GM12878 (cell line): ENCODE data around the gene RFXANK.
A peak's percentile ranks its signal among the peaks of the same experiment; 100 is the strongest.

ENCODE experiments used
- BACH1 ChIP-seq: fragments of 450-650 bp; IDR thresholded peaks from 2 replicates; pipeline ENCODE4 v1.6.1; 2017; ENCODE audit warnings: mild to moderate bottlenecking, borderline replicate concordance
- CBX5 ChIP-seq: sonication (generic); IDR thresholded peaks from 2 replicates; pipeline ENCODE4 v1.6.1; 2016; ENCODE audit warnings: low read depth, moderate library complexity, mild to moderate bottlenecking, inconsistent platforms
- NFYB ChIP-seq: IDR thresholded peaks from 2 replicates; pipeline ENCODE4 v1.6.1; 2011; ENCODE audit warnings: low read depth, mild to moderate bottlenecking, low read length, improper control_type of control experiment, moderate library complexity; ENCODE audit not compliant: insufficient read depth
- POLR2AphosphoS5 ChIP-seq: IDR thresholded peaks from 2 replicates; pipeline ENCODE4 v1.6.1; 2011; ENCODE audit warnings: mild to moderate bottlenecking, low read length, inconsistent platforms
- TF ChIP-seq, protein P1 (sequence below), 3 experiments: IDR thresholded peaks in 2 of 3; conservative IDR thresholded peaks in 1 of 3; 2 replicates each; pipeline ENCODE4 v1.5.1; 2011; ENCODE audit warnings: low read depth in 3 of 3, low read length in 3 of 3, mild to moderate bottlenecking in 3 of 3, control low read depth in 2 of 3, moderate library complexity in 2 of 3, inconsistent platforms in 1 of 3, mixed read lengths in 1 of 3; ENCODE audit not compliant: control insufficient read depth in 2 of 3, insufficient read depth in 1 of 3; ENCODE audit errors: extremely low read depth in 1 of 3
- TF ChIP-seq, protein P2 (sequence below): fragments of 450-650 bp; formaldehyde crosslinking; IDR thresholded peaks from 2 replicates; pipeline ENCODE4 v1.4.0; 2020; ENCODE audit warnings: mild to moderate bottlenecking, moderate library complexity
- TF ChIP-seq, protein P3 (sequence below): IDR thresholded peaks from 2 replicates; pipeline ENCODE4 v1.6.1; 2012; ENCODE audit warnings: mild to moderate bottlenecking, low read depth, low read length
- TF ChIP-seq, protein P4 (sequence below): IDR thresholded peaks from 2 replicates; pipeline ENCODE4 v1.6.1; 2011; ENCODE audit warnings: low read depth, mild to moderate bottlenecking, low read length, moderate library complexity, borderline replicate concordance; ENCODE audit errors: extremely low read depth
- TF ChIP-seq, protein P5 (sequence below): IDR thresholded peaks from 2 replicates; pipeline ENCODE4 v1.6.1; 2011; ENCODE audit warnings: borderline replicate concordance, low read depth, mild to moderate bottlenecking, moderate library complexity, mixed read lengths, low read length; ENCODE audit not compliant: insufficient read depth; ENCODE audit errors: extremely low read length

DNA sequence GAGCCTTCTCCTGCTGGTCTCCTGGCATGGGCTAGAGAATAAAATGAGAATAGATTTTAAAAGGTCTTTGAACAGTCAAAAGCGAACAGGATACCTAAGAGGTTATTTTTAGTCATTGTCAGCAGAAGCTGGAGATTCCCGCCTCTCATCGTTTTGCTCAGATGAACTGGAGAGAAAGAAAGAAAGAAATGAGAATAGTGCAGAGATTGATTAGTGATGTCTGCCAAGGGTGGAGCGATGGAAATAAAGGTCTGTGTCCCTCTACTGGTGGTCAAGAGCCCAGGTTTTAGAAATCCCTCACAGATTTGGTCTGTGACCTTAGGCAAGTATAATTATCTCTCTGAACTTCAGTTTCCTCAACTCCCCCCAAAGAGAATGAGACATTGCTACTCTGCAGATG lies 25.0 kb downstream of the RFXANK start:
- TF ChIP-seq, protein P1, sequence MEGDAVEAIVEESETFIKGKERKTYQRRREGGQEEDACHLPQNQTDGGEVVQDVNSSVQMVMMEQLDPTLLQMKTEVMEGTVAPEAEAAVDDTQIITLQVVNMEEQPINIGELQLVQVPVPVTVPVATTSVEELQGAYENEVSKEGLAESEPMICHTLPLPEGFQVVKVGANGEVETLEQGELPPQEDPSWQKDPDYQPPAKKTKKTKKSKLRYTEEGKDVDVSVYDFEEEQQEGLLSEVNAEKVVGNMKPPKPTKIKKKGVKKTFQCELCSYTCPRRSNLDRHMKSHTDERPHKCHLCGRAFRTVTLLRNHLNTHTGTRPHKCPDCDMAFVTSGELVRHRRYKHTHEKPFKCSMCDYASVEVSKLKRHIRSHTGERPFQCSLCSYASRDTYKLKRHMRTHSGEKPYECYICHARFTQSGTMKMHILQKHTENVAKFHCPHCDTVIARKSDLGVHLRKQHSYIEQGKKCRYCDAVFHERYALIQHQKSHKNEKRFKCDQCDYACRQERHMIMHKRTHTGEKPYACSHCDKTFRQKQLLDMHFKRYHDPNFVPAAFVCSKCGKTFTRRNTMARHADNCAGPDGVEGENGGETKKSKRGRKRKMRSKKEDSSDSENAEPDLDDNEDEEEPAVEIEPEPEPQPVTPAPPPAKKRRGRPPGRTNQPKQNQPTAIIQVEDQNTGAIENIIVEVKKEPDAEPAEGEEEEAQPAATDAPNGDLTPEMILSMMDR (IDR thresholded peaks at IDR 0.05 in 2 of 3, conservative IDR thresholded peaks at IDR 0.05 in 1 of 3; ENCODE audit: control insufficient read depth in 2 of 3, extremely low read depth in 1 of 3, insufficient read depth in 1 of 3, low read depth in 3 of 3, low read length in 3 of 3): no peak
- TF ChIP-seq BACH1: no peak
- TF ChIP-seq, protein P2, sequence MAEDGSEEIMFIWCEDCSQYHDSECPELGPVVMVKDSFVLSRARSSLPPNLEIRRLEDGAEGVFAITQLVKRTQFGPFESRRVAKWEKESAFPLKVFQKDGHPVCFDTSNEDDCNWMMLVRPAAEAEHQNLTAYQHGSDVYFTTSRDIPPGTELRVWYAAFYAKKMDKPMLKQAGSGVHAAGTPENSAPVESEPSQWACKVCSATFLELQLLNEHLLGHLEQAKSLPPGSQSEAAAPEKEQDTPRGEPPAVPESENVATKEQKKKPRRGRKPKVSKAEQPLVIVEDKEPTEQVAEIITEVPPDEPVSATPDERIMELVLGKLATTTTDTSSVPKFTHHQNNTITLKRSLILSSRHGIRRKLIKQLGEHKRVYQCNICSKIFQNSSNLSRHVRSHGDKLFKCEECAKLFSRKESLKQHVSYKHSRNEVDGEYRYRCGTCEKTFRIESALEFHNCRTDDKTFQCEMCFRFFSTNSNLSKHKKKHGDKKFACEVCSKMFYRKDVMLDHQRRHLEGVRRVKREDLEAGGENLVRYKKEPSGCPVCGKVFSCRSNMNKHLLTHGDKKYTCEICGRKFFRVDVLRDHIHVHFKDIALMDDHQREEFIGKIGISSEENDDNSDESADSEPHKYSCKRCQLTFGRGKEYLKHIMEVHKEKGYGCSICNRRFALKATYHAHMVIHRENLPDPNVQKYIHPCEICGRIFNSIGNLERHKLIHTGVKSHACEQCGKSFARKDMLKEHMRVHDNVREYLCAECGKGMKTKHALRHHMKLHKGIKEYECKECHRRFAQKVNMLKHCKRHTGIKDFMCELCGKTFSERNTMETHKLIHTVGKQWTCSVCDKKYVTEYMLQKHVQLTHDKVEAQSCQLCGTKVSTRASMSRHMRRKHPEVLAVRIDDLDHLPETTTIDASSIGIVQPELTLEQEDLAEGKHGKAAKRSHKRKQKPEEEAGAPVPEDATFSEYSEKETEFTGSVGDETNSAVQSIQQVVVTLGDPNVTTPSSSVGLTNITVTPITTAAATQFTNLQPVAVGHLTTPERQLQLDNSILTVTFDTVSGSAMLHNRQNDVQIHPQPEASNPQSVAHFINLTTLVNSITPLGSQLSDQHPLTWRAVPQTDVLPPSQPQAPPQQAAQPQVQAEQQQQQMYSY: no peak
- TF ChIP-seq, protein P3, sequence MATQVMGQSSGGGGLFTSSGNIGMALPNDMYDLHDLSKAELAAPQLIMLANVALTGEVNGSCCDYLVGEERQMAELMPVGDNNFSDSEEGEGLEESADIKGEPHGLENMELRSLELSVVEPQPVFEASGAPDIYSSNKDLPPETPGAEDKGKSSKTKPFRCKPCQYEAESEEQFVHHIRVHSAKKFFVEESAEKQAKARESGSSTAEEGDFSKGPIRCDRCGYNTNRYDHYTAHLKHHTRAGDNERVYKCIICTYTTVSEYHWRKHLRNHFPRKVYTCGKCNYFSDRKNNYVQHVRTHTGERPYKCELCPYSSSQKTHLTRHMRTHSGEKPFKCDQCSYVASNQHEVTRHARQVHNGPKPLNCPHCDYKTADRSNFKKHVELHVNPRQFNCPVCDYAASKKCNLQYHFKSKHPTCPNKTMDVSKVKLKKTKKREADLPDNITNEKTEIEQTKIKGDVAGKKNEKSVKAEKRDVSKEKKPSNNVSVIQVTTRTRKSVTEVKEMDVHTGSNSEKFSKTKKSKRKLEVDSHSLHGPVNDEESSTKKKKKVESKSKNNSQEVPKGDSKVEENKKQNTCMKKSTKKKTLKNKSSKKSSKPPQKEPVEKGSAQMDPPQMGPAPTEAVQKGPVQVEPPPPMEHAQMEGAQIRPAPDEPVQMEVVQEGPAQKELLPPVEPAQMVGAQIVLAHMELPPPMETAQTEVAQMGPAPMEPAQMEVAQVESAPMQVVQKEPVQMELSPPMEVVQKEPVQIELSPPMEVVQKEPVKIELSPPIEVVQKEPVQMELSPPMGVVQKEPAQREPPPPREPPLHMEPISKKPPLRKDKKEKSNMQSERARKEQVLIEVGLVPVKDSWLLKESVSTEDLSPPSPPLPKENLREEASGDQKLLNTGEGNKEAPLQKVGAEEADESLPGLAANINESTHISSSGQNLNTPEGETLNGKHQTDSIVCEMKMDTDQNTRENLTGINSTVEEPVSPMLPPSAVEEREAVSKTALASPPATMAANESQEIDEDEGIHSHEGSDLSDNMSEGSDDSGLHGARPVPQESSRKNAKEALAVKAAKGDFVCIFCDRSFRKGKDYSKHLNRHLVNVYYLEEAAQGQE: no peak
- TF ChIP-seq, protein P4, sequence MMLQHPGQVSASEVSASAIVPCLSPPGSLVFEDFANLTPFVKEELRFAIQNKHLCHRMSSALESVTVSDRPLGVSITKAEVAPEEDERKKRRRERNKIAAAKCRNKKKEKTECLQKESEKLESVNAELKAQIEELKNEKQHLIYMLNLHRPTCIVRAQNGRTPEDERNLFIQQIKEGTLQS: no peak
- TF ChIP-seq, protein P5, sequence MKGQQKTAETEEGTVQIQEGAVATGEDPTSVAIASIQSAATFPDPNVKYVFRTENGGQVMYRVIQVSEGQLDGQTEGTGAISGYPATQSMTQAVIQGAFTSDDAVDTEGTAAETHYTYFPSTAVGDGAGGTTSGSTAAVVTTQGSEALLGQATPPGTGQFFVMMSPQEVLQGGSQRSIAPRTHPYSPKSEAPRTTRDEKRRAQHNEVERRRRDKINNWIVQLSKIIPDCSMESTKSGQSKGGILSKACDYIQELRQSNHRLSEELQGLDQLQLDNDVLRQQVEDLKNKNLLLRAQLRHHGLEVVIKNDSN: no peak
- TF ChIP-seq NFYB: no peak
- TF ChIP-seq POLR2AphosphoS5: no peak
- 0 out of 2 replicates have a peak, but pooled peaks have one; percentile 34 for TF ChIP-seq CBX5
